Neural cell (in vitro differentiated cells): ENCODE data around the gene ARHGEF16. TPM values are rescaled to one million over a fixed set of nuclear protein-coding genes. Genes with fewer than 3 reads are reported as not detected.

Experiments
- H2AFZ ChIP-seq: fragments of 200-600, 300-800 bp; sonication (generic), shearing (Covaris generic); 2 replicates; pipeline ENCODE4 v1.6.0; 2014; ENCODE audit warnings: low read depth, mild to moderate bottlenecking, antibody characterized with exemption, low read length, moderate library complexity
- H3F3A ChIP-seq: fragments of 200-600 bp; shearing (Covaris generic); 2 replicates; pipeline ENCODE4 v1.6.1; 2016; ENCODE audit warnings: mild to moderate bottlenecking, moderate library complexity, mixed read lengths, antibody characterized with exemption, low read length; ENCODE audit not compliant: insufficient read depth, poor library complexity, severe bottlenecking
- H3K27ac ChIP-seq: fragments of 200-600, 300-800 bp; sonication (generic), shearing (Covaris generic); 2 replicates; pipeline ENCODE4 v1.5.1; 2014; ENCODE audit warnings: mild to moderate bottlenecking, low read length, moderate library complexity
- H3K27me3 ChIP-seq: fragments of 300-800, 200-600 bp; sonication (generic), shearing (Covaris generic); 2 replicates; pipeline ENCODE4 v1.6.0; 2014; ENCODE audit warnings: mild to moderate bottlenecking, low read depth, low read length, moderate library complexity; ENCODE audit not compliant: insufficient read depth
- H3K36me3 ChIP-seq: fragments of 300-800, 200-600 bp; sonication (generic), shearing (Covaris generic); 2 replicates; pipeline ENCODE4 v1.5.1; 2014; ENCODE audit warnings: mild to moderate bottlenecking, antibody characterized with exemption, low read length, moderate library complexity; ENCODE audit not compliant: insufficient read depth
- H3K4me2 ChIP-seq: fragments of 300-800, 200-600 bp; sonication (generic), shearing (Covaris generic); 2 replicates; pipeline ENCODE4 v1.6.0; 2014; ENCODE audit warnings: mild to moderate bottlenecking, low read length
- H3K4me3 ChIP-seq: fragments of 300-800, 200-600 bp; sonication (generic), shearing (Covaris generic); 2 replicates; pipeline ENCODE4 v1.5.1; 2014; ENCODE audit warnings: mild to moderate bottlenecking, low read length, moderate library complexity
- H3K79me2 ChIP-seq: fragments of 200-600 bp; shearing (Covaris generic); replicated peaks from 2 replicates; pipeline ENCODE4 v1.6.0; 2014; ENCODE audit warnings: mild to moderate bottlenecking, low read length, moderate library complexity; ENCODE audit not compliant: insufficient read depth
- H3K9ac ChIP-seq: fragments of 300-800, 200-600 bp; sonication (generic), shearing (Covaris generic); 2 replicates; pipeline ENCODE4 v1.6.1; 2016; ENCODE audit warnings: mild to moderate bottlenecking, low read length, mixed read lengths
- H3K9me2 ChIP-seq: fragments of 200-600 bp; shearing (Covaris generic); 2 replicates; pipeline ENCODE4 v1.6.1; 2016; ENCODE audit warnings: mild to moderate bottlenecking, low read length, mixed read lengths; ENCODE audit not compliant: insufficient read depth
- H3K9me3 ChIP-seq: fragments of 200-600, 300-800 bp; sonication (generic), shearing (Covaris generic); 2 replicates; pipeline ENCODE4 v1.6.1; 2016; ENCODE audit warnings: mild to moderate bottlenecking, mixed run types, low read length, moderate library complexity, mixed read lengths
- H4K20me1 ChIP-seq: fragments of 200-600 bp; shearing (Covaris generic); 2 replicates; pipeline ENCODE4 v1.6.1; 2016; ENCODE audit warnings: mild to moderate bottlenecking, mixed run types; ENCODE audit not compliant: insufficient read depth
- EP300 ChIP-seq: fragments of 450-650 bp; conservative IDR thresholded peaks from 2 replicates; pipeline ENCODE4 v1.6.1; 2014; ENCODE audit warnings: antibody characterized with exemption, mild to moderate bottlenecking, moderate library complexity; ENCODE audit not compliant: poor library complexity, severe bottlenecking
- EZH2 ChIP-seq: fragments of 200-600, 300-800 bp; shearing (Covaris generic), sonication (generic); IDR thresholded peaks from 2 replicates; pipeline ENCODE4 v1.6.1; 2014; ENCODE audit warnings: antibody characterized with exemption, low read length, borderline replicate concordance, mild to moderate bottlenecking; ENCODE audit not compliant: insufficient read depth, poor library complexity, severe bottlenecking
- MXI1 ChIP-seq: fragments of 450-650 bp; conservative IDR thresholded peaks from 2 replicates; pipeline ENCODE4 v1.6.1; 2014; ENCODE audit warnings: antibody characterized with exemption, mild to moderate bottlenecking; ENCODE audit not compliant: poor library complexity, severe bottlenecking
- POLR2AphosphoS5 ChIP-seq: IDR thresholded peaks from 2 replicates; pipeline ENCODE4 v1.6.1; 2012
- RAD21 ChIP-seq: fragments of 450-650 bp; conservative IDR thresholded peaks from 2 replicates; pipeline ENCODE4 v1.6.1; 2014; ENCODE audit warnings: antibody characterized with exemption, mild to moderate bottlenecking, moderate library complexity
- SMC3 ChIP-seq: fragments of 450-650 bp; conservative IDR thresholded peaks from 2 replicates; pipeline ENCODE4 v1.6.1; 2014; ENCODE audit warnings: antibody characterized with exemption, mild to moderate bottlenecking, moderate library complexity; ENCODE audit not compliant: poor library complexity
- TAF1 ChIP-seq: IDR thresholded peaks from 2 replicates; pipeline ENCODE4 v1.6.1; 2012; ENCODE audit warnings: low read depth
- polyA plus RNA-seq: library from polyadenylated mRNA; depleted of rRNA; stranded (reverse); fragments of >200 nt; gene quantifications from 2 replicates; pipeline ENCODE4 v1.2.3, GENCODE V29; 2014
- TF ChIP-seq, protein P1 (sequence below): IDR thresholded peaks from 2 replicates; pipeline ENCODE4 v1.6.1; 2012; ENCODE audit warnings: borderline replicate concordance
- TF ChIP-seq, protein P2 (sequence below): fragments of 450-650 bp; IDR thresholded peaks from 2 replicates; pipeline ENCODE4 v1.5.1; 2014; ENCODE audit warnings: antibody characterized with exemption, mild to moderate bottlenecking, moderate library complexity; ENCODE audit not compliant: poor library complexity, severe bottlenecking

The ARHGEF16 gene
- polyA plus RNA-seq, 1 donor from 2014 or later = 0.64 TPM

DNA sequence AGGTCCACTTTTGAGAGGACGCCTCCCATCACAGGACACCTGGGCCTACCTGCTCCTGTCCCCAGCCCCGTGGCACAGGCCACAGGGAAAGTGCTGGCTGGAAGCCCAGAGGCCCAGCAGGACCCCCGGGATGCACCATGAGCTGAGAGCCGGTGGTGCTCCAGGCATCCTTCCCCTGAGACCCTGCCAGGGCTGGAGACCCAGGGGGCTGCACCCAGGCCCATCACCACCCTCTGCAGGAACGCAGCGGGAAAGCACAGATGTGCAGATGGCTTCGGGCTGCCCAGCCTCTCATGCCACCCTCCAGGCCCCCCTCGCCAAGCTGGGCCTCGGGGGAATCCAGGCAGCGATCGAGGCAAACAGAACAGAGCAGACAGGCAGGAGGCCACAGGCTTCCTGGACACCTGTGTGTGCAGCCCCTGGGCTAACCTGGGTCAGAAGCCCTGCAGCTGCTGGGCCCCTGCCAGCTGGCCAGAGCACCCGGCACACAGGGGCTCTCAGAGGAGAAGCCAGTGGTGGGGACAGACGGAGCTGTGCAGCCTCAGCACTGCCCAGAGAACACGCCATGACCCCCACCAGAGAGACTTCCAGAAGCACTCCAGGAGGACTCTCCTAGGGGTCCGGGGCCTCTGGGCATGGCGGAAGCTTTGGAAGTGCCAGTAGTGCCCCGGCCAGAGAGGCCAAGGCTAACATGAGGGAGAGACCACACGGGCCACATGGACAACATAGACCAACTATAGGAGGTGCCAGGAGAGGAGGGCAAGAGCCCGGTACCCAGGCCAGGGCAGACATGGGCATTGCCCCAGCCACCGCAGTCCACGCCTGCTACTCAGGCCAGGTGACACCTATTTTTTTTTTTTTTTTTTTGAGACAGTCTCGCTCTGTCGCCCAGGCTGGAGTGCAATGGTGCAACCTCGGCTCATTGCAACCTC is 71.4 kb downstream of the ARHGEF16 start:
- Histone ChIP-seq H3K9me2 (no peaks in the 10 kb centered on the region), H3K9me3 (no peaks in the 10 kb centered on the region), H3K27ac (no peak overlapping the region), H3K4me3 (no peak overlapping the region), H3K79me2 (no peaks in the 10 kb centered on the region), H3K9ac (no peak overlapping the region), H2AFZ (no peak overlapping the region), H3K36me3 (no peaks in the 10 kb centered on the region), H4K20me1 (no peaks in the 10 kb centered on the region), H3K27me3 (peaks cover 7% of the 10 kb centered on the region), H3F3A (no peaks in the 10 kb centered on the region), H3K4me2 (no peak overlapping the region)
- TF ChIP-seq EP300 = no peak

DNA sequence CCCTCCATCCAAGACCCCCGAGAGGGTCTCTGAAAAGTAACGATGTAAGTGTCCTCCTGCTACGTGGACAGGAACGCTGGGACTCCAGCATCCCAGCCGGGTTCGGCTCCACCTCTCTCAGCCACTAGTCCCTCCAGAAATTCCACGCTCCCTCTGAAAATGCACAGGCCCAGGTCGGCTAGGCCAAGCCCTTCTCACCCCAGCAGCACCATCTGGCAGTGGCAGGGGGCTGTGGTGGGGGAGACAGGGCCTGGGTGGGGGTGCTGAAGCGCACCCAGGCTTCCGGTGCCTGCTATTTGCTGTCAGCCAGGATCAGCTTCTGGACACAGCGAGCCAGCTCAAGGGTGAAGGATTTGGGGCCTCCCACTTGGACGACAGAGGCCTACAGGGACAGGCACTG is 73.3 kb downstream of the ARHGEF16 start:
- Histone ChIP-seq H2AFZ (no peak overlapping the region), H3K79me2 (no peaks in the 10 kb centered on the region), H3K9me2 (no peaks in the 10 kb centered on the region), H3K27ac (no peak overlapping the region), H4K20me1 (no peaks in the 10 kb centered on the region), H3K36me3 (no peaks in the 10 kb centered on the region), H3K4me2 (no peak overlapping the region), H3F3A (no peaks in the 10 kb centered on the region), H3K9me3 (no peaks in the 10 kb centered on the region), H3K9ac (no peak overlapping the region), H3K27me3 (peaks cover 7% of the 10 kb centered on the region), H3K4me3 (no peak overlapping the region)
- TF ChIP-seq, protein P1, sequence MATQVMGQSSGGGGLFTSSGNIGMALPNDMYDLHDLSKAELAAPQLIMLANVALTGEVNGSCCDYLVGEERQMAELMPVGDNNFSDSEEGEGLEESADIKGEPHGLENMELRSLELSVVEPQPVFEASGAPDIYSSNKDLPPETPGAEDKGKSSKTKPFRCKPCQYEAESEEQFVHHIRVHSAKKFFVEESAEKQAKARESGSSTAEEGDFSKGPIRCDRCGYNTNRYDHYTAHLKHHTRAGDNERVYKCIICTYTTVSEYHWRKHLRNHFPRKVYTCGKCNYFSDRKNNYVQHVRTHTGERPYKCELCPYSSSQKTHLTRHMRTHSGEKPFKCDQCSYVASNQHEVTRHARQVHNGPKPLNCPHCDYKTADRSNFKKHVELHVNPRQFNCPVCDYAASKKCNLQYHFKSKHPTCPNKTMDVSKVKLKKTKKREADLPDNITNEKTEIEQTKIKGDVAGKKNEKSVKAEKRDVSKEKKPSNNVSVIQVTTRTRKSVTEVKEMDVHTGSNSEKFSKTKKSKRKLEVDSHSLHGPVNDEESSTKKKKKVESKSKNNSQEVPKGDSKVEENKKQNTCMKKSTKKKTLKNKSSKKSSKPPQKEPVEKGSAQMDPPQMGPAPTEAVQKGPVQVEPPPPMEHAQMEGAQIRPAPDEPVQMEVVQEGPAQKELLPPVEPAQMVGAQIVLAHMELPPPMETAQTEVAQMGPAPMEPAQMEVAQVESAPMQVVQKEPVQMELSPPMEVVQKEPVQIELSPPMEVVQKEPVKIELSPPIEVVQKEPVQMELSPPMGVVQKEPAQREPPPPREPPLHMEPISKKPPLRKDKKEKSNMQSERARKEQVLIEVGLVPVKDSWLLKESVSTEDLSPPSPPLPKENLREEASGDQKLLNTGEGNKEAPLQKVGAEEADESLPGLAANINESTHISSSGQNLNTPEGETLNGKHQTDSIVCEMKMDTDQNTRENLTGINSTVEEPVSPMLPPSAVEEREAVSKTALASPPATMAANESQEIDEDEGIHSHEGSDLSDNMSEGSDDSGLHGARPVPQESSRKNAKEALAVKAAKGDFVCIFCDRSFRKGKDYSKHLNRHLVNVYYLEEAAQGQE = no peak
- no peak for TF ChIP-seq EZH2
- TF ChIP-seq TAF1 = no peak
- no peak for TF ChIP-seq POLR2AphosphoS5
- no peak for TF ChIP-seq SMC3
- TF ChIP-seq, protein P2, sequence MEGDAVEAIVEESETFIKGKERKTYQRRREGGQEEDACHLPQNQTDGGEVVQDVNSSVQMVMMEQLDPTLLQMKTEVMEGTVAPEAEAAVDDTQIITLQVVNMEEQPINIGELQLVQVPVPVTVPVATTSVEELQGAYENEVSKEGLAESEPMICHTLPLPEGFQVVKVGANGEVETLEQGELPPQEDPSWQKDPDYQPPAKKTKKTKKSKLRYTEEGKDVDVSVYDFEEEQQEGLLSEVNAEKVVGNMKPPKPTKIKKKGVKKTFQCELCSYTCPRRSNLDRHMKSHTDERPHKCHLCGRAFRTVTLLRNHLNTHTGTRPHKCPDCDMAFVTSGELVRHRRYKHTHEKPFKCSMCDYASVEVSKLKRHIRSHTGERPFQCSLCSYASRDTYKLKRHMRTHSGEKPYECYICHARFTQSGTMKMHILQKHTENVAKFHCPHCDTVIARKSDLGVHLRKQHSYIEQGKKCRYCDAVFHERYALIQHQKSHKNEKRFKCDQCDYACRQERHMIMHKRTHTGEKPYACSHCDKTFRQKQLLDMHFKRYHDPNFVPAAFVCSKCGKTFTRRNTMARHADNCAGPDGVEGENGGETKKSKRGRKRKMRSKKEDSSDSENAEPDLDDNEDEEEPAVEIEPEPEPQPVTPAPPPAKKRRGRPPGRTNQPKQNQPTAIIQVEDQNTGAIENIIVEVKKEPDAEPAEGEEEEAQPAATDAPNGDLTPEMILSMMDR = no peak
- TF ChIP-seq RAD21 = no peak
- TF ChIP-seq MXI1 = no peak
